CD4-positive, alpha-beta T cell treated with Interleukin-1 beta for 1 hour (primary cell): ENCODE data around the gene ZNF552.
A peak's percentile ranks its signal among the peaks of the same experiment; 100 is the strongest.
"Not testable (repeated sequence)": the region's sequence is repeated elsewhere in the genome, so short reads cannot be mapped to it uniquely, and the experiment has no call there.

Experiments used
- DNase-seq, 2 donors: peaks; one replicate each; pipeline ENCODE4 v3.0.0-alpha.2; 2020 to 2022

ZNF552 gene

GRCh38 chr19:57814505-57815246 lies at the start of gene ZNF552:
Gene ZNF552 (minus strand): TSS chr19:57814913. CDS start chr19:57814743, 170 bp downstream.
- DNase-seq: peak; percentile 83 to 84

GRCh38 chr19:57862351-57862750 lies 47.6 kb upstream of the ZNF552 start:
- DNase-seq: not testable (repeated sequence)

DNA sequence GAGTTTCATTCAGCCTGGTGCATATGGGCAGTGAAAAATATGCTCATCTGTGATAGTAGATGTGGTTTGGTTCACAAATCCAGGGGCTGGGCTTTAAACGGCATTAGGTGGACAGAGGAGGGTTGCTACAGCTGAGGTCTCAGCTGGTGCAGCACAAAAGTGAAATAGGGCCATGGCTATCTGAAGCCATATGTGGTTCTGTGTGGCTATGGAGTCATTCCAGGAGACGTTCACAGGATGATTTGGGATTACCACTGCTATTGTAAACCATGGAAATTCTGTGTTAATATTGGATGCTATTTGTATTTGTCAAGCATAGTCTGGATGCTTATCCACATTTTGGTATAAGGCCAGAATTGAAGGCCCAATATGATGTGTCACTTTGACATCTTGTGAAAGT lies 39.4 kb upstream of the ZNF552 start:
- not testable (repeated sequence) for DNase-seq

DNA sequence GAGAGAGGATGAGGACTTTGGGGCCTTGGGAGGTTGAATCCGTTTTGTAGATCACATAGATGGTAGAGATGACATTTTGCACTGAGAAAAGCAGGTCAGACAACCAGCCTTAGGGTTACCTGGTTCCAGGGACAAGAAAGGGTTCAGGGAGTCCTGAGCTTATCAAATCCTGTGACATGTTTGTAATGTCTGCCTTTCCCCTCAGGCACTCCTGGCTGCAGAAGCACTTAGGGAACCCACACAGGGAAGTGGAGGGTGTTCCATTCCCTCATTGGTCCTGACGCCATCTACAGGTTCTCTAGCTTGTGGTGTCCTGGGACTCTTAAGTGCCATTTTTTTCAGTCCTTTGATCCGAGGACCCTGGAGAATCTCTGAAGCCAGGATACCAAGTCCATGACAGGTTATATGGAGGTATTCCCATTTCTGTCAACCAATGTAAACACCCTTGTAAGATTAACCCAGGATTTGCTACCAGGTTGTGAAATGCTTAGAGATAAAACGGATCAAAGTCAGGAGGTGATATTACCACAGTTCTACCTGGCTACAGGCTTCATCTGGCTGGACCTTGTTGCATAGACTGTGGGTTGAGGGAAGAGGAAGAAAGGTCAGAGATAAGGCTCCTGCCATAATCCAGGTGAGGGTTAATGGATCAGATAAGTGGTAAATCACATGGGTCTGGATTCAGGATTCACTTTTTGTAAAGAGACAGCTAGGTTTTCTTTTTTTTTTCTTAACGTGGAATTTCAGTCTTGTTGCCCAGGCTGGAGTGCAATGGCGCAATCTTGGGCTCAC lies 37.3 kb upstream of the ZNF552 start:
- not testable (repeated sequence) for DNase-seq

GRCh38 chr19:57850553-57851017 lies 35.9 kb upstream of the ZNF552 start:
- DNase-seq: no peak

DNA sequence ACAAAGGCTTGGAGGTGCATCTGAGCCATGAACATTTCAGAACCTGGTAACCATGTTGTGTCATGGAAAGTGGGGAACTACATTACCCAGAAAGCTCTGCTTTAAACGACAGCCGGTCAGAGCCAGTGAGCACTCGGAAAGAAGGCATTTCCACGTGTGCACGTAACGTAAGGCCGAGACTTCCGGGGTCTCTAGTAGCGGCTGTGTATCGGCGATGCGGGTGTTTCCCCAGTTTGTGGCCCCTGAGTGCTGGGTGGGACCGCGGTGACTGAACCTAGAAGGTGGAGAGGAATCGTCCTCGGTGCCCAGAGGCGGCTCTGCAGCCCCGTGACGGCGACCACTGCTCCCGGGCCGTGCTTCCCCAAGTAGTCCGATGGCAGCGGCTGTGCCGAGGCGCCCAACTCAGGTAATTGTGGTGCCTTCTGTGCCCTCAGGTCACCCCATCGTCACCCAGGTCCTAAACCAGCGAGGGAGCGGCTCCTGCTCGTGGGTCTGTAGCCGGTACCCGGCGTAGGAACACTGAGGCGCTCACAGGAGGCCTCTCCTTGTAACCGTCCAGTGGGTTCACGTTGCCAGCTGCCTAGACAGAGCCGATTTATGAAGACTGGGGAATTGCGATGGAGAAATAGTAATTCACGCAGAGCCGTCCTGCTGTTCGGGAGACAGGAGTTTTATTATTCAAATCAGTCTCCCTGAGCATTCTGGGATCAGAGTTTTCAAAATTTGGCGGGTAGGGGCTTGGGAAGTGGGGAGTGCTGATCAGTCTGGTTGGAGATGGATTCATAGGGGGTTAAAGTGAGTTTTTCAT lies 35.2 kb upstream of the ZNF552 start, which contains the start of gene ZNF587:
Gene ZNF587 (plus strand): TSS at position 194 of the 808 bp plus-strand sequence. CDS start 180 bp downstream, at position 374.
- DNase-seq: peak; percentile 88 to 89

GRCh38 chr19:57849162-57849665 lies 34.5 kb upstream of the ZNF552 start:
- not testable (repeated sequence) for DNase-seq

DNA sequence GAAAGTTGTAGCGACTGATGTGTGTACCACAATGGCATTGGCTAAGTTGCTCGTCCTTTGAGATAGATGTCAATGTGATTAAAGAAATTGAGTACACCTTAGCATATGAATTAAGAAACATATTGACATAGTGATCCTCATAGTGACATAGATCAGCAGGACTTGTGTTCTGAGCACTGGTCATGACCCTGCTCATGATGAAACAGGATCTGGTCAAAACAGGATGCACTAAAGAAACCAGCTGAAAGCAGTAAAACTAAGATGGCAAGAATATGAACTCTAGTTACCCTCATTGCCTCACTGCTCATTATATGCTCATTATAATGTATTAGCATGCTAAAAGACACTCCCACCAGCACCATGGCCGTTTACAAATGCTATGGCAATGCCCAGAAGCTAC lies 32.5 kb upstream of the ZNF552 start:
- not testable (repeated sequence) for DNase-seq

- DNase-seq: no peak
These were observed 26.5 kb upstream of the ZNF552 start for GRCh38 chr19:57841122-57841763.

GRCh38 chr19:57838622-57839191 lies 24.0 kb upstream of the ZNF552 start:
- not testable (repeated sequence) for DNase-seq

DNA sequence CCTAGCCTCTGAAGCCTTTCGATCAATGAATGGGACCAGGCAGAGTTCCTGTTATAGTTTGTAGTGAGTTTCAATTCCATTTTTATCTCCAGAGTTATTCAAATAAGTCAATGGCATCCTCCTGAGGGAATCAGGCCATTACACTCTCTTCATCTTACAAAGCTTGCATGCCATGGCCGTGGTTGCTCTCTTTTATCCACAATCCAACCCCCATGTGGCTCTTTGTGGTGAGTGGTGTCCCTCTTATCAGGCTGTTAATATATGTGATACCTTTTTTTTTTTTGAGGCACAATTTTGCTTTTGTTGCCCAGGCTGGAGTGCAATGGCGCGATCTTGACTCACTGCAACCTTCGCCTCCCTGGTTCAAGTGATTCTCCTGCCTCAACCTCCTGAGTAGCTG lies 22.3 kb upstream of the ZNF552 start:
- not testable (repeated sequence) for DNase-seq

- DNase-seq: peak; percentile 32 to 41
These were observed 15.4 kb upstream of the ZNF552 start, which contains the start of gene ZNF587B for GRCh38 chr19:57830071-57830602. Gene ZNF587B (plus strand): TSS chr19:57830299. CDS start chr19:57830529, 230 bp downstream.

GRCh38 chr19:57829316-57829715 lies 14.6 kb upstream of the ZNF552 start:
- DNase-seq: no peak

- no peak for DNase-seq
These were observed 10.8 kb upstream of the ZNF552 start for GRCh38 chr19:57825511-57825910.

GRCh38 chr19:57823608-57824007 lies 8.9 kb upstream of the ZNF552 start:
- DNase-seq: not testable (repeated sequence)

DNA sequence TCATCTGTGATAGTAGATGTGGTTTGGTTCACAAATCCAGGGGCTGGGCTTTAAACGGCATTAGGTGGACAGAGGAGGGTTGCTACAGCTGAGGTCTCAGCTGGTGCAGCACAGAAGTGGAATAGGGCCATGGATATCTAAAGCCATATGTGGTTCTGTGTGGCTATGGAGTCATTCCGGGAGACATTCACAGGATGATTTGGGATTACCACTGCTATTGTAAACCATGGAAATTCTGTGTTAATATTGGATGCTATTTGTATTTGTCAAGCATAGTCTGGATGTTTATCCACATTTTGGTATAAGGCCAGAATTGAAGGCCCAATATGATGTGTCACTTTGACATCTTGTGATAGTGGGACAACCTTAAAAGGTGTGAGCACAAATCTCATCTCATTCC lies 8.4 kb upstream of the ZNF552 start:
- DNase-seq: not testable (repeated sequence)

DNA sequence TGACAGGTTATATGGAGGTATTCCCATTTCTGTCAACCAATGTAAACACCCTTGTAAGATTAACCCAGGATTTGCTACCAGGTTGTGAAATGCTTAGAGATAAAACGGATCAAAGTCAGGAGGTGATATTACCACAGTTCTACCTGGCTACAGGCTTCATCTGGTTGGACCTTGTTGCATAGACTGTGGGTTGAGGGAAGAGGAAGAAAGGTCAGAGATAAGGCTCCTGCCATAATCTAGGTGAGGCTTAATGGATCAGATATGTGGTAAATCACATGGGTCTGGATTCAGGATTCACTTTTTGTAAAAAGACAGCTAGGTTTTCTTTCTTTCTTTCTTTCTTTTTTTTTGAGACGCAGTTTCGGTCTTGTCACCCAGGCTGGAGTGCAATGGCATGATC lies 6.8 kb upstream of the ZNF552 start:
- not testable (repeated sequence) for DNase-seq

GRCh38 chr19:57821095-57821494 lies 6.4 kb upstream of the ZNF552 start:
- DNase-seq: not testable (repeated sequence)

DNA sequence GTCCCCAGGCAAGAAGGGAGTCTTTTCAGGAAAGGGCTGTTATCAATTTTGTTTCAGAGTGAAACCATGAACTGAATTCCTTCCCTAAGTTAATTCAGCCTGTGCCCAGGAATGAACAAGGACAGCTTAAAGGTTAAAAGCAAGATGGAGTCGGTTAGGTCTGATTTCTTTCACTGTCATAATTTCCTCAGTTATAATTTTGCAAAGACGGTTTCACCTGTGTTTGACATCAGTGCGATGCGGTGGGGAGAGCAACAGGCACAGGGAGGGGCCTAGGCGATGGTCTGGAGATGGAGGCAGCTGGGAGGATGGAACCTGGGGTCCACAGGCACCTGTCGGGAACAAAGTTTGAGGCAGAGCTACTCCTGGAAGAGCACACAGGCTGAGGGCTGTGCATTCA lies 5.9 kb upstream of the ZNF552 start:
- DNase-seq: no peak

- peak; percentile 86 to 89 for DNase-seq
These were observed 4.9 kb upstream of the ZNF552 start for GRCh38 chr19:57819475-57820148.

GRCh38 chr19:57818378-57818777 lies 3.7 kb upstream of the ZNF552 start:
- DNase-seq: no peak
